Cardiac fibroblast (primary cell): ENCODE measurements around the gene MAFG.

Source experiments
- DNase-seq, 2 donors: peaks; one replicate each; pipeline versions ENCODE4 v3.0.0 to v3.0.0-alpha.2; 2010; ENCODE audit warnings: low read depth in 2 of 2
- H3K4me3 ChIP-seq, 2 donors: replicated peaks in 1 of 2; 1 replicate in 1 of 2; 2 replicates in 1 of 2; pipeline ENCODE4 v1.5.1; 2011; ENCODE audit warnings: low read depth in 2 of 2, low read length in 2 of 2, mild to moderate bottlenecking in 2 of 2, moderate library complexity in 1 of 2
- TF ChIP-seq, protein P1 (sequence below): IDR thresholded peaks from one replicate; pipeline ENCODE4 v1.5.1; 2011; ENCODE audit warnings: low read depth, mild to moderate bottlenecking, low read length, inconsistent platforms

MAFG gene

DNA sequence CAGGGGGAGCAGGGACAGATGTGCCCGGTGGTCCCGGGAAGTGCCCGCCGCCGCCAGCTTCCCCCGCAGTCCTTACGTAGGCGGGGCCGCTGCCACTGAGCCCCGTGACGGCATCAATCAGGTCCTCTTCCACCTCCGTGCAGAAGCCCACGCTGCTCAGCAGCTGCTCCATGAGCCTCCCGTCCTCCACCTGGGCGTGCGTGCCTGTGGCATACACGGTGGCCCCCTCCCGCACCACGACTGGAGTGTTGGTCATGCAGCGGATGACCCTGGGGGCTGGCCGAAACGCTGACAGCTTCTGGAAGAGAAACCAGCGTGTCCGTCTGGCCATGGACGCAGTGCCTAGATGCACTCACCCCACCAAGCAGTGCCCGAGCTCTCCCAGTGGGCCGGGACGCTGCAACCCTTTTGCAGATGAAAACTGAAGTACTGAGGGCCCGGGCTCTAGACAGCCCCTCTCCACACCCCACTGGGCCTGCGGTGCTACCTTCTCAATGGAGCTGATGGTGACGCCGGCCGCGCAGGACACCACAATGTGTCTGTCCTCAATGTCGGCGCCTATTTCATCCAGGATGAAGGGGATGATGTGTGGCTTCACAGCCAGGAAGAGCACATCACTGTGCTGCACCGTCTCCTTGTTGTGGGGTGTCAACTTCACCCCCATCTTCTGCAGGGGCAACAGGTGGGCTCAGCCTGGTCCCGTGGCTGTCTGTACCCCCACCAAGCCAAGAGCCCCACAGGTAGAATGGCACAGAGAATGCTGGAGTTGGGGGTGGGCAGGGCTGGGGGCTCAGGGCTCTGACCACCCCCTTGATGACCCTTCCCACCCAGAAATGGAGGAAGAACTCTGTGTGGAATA, 7.5 kb upstream of the MAFG start:
- H3K4me3 ChIP-seq, result peak overlapping the region in 1 of 2 donors; percentile 27
- DNase-seq, result no peak

DNA sequence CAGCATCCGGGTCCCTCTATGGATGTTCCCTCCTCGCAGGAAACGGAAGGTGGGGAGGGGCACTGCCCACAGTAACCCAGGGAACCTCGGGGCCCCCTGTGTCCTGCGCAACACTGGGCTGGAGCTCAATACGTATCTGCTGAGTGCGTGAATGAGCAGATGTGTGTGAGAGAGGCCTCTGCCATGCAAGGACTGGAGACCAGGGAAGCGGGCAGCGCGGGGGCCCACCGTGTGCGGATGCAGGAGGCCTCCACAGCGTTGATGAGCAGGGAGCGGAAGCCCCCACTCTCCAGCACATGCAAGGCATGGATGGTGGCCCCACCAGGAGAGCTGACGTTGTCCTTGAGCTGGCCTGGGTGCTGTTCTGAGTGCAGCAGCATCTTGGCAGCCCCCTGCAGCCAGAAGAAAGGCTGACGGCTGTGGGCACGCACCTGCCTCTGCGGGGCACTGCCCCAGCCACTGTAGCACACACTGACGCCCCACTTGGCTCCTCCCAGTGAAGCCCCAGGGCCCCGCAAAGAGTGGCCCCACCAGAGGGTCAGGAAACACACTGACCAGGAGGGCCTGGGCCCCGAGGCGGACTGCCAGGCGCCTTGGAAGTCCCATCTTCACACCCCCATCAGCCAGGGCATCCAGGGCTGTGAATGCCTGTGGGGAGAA, 6.7 kb upstream of the MAFG start:
- DNase-seq, result no peak
- TF ChIP-seq, protein P1, sequence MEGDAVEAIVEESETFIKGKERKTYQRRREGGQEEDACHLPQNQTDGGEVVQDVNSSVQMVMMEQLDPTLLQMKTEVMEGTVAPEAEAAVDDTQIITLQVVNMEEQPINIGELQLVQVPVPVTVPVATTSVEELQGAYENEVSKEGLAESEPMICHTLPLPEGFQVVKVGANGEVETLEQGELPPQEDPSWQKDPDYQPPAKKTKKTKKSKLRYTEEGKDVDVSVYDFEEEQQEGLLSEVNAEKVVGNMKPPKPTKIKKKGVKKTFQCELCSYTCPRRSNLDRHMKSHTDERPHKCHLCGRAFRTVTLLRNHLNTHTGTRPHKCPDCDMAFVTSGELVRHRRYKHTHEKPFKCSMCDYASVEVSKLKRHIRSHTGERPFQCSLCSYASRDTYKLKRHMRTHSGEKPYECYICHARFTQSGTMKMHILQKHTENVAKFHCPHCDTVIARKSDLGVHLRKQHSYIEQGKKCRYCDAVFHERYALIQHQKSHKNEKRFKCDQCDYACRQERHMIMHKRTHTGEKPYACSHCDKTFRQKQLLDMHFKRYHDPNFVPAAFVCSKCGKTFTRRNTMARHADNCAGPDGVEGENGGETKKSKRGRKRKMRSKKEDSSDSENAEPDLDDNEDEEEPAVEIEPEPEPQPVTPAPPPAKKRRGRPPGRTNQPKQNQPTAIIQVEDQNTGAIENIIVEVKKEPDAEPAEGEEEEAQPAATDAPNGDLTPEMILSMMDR, result no peak
- H3K4me3 ChIP-seq, result no peak overlapping the region

More for the DNA sequence above, 7.5 kb upstream of the MAFG start:
- TF ChIP-seq, protein P1, result no peak

DNA sequence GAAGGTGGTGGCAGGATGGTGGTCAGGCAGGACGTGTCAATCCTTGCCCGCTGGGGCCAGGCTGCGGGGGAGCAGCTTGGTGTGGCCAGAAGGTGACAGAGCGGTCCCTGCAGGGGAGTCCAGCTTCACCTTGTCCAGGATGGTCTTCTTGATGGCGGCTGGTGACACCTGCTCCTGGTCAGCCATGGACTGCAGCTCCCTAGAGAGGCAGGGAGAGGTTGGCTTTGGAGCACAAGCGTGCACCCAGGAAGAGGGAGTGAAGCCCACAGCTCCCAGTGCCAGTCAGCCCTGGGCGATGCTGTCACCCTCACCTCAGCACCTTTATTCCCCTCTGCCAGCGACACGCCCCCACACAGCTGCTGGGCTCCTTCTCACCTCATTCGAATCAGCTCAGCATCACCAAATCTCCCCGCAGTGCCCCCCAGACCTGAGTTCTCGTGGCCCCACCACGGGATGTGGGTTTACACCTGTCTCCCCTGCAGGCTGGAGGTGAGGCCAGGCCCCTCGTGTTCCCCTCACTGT, 5.7 kb upstream of the MAFG start:
- TF ChIP-seq, protein P1, result no peak
- no peak overlapping the region for H3K4me3 ChIP-seq
- DNase-seq, result no peak

DNA sequence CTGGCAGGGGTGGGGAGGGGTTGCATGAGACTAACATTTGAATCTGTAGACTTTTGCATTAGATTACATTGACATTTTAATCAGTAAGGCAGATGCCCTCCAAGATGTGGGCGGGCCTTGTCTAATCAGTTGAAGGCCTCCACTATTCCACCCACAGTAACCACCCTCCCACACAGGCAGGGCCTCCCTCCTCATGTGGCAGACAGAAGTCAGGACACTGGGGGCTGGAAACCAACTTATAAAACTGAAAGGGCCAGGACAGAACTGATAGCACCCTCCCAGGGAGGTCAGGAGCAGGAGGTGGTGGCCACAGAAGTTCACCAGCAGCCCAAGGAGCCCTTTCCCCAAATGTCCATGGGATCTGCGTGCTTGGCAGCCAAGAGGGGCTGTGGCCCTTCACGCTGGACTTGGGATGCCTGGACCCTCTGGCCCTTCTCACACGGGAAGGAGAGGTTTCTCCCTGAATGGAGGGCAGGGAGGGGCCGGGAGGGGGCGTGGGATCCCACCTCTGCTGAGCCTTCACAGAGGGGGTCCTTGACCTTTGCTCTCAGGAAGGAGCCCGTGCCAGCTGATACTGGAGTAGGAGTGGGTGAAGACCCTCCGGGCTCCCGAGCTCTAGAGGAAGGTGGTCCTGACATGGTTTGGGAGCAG, 4.9 kb upstream of the MAFG start:
- TF ChIP-seq, protein P1, result no peak
- DNase-seq, result no peak
- no peak overlapping the region for H3K4me3 ChIP-seq

DNA sequence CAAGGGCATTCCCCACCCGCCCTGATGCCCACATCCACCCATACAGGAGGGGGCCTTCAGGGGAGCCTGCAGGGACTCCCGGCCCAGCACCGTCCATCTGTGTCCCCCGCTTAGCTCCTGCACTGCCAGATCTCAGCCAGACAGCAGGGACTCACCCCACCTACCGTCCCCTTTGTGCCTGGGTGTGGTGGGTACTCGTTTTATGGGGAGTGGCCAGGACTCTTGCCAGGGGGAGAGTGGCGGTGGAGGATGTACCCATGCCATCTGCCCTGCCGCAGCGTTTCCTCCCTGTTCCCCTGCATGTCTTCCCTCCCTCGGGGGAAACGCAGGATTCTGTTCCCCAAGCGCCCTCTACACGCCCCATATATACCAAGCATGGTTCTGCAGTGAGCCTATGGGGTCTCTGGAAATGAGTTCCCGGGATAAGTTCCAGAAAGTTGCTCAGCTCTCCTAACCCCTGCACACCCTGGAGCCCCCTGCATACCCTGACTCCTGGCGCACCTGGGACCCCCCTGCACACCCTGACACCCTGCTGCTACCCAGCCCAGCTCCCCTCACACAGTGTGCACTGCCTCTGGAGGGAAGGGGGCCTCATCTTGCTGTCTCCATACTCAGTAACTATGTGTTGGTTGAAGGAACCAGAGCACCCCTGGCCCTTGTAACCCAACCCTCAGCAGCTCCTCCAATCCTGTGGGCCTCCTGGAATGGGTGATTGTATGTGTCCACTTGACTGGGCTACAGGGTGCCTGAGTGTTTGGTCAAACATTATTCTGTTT, 4.2 kb upstream of the MAFG start:
- TF ChIP-seq, protein P1, result no peak
- no peak overlapping the region for H3K4me3 ChIP-seq
- no peak for DNase-seq

DNA sequence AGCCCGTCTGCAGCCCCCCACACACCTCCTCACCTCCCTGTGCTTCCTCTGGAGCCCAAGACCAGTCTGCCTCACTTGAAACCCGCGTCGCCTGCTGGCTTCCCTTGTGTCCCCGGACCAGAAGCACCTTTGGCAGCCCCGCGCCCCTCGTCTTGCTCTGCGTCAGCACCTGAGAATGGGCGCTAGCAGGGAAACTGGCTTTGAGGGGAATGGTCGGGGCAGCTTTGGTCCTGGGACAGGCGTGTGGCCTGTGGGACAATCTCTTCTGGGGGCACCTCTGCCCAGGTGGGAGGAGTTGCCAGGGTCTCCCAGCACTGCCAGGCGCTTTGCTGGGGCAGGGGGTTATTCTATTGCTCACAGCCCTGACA, 3.6 kb upstream of the MAFG start:
- no peak for DNase-seq
- TF ChIP-seq, protein P1, result no peak
- no peak overlapping the region for H3K4me3 ChIP-seq
